Adrenal gland (tissue), 12 donors: ENCODE data around the gene MBNL1. TPM values are rescaled to one million over a fixed set of nuclear protein-coding genes. Genes with fewer than 3 reads are reported as not detected.

ENCODE experiments used
- DNase-seq, 7 donors: peaks; one replicate each; pipeline ENCODE4 v3.0.0-alpha.2; 2019 to 2020
- H3K27ac ChIP-seq, 5 donors: fragments of 200-600 bp; sonication (generic) in 4 of 5; 1 replicate in 3 of 5; 2 replicates in 2 of 5; pipeline versions ENCODE4 v1.5.1 to v1.8.0; 2016 to 2020; ENCODE audit warnings: mild to moderate bottlenecking in 1 of 5
- H3K27me3 ChIP-seq: fragments of 200-600 bp; 2 replicates; pipeline ENCODE4 v1.8.0; 2021
- H3K36me3 ChIP-seq, 2 donors: fragments of 200-600 bp; replicated peaks in 1 of 2; 1 replicate in 1 of 2; 2 replicates in 1 of 2; pipeline versions ENCODE4 v1.5.1 to v1.8.0; 2018 to 2022
- H3K4me1 ChIP-seq, 2 donors: fragments of 200-600 bp; replicated peaks in 1 of 2; 1 replicate in 1 of 2; 2 replicates in 1 of 2; pipeline versions ENCODE4 v1.5.1 to v1.8.0; 2018 to 2021
- H3K4me3 ChIP-seq, 4 donors: fragments of 200-600 bp; sonication (generic) in 3 of 4; one replicate each; pipeline ENCODE4 v1.5.1; 2016 to 2018
- H3K9me3 ChIP-seq, 3 donors: fragments of 200-600 bp; sonication (generic) in 1 of 3; replicated peaks in 1 of 3; 1 replicate in 2 of 3; 2 replicates in 1 of 3; pipeline versions ENCODE4 v1.5.1 to v1.8.0; 2016 to 2021
- CTCF ChIP-seq, 6 experiments: fragments of 450-650 bp in 4 of 6; fragments of 200-600 bp in 2 of 6; sonication (generic) in 1 of 6; IDR thresholded peaks; 1 replicate in 5 of 6; 2 replicates in 1 of 6; pipeline versions ENCODE4 v1.5.1 to v1.8.0; 2016 to 2021; ENCODE audit warnings: antibody characterized with exemption in 6 of 6, mild to moderate bottlenecking in 2 of 6, moderate library complexity in 1 of 6
- POLR2A ChIP-seq, 2 donors: fragments of 450-650 bp; IDR thresholded peaks; one replicate each; pipeline ENCODE4 v1.6.1; 2017; ENCODE audit warnings: antibody characterized with exemption in 2 of 2, mild to moderate bottlenecking in 2 of 2, moderate library complexity in 1 of 2
- WGBS, 4 donors: extraction: QIAGEN DNeasy Blood & Tissue Kit in 2 of 4; methylation state at CpG; one replicate each; pipeline versions ENCODE4 v1.1.5 to v1.1.7; 2013 to 2017; 5-methylcytosine and 5-hydroxymethylcytosine counted together
- intact Hi-C, 2 donors: fragments of 100-400 bp; cut with DNase I; formaldehyde crosslinking; loops; one replicate each; pipeline versions ENCODE4 v1.14.1 to v1.15.0; 2022 to 2023
- polyA plus RNA-seq, 3 donors: library from polyadenylated mRNA; stranded (reverse); fragments of 200-250 nt in 2 of 3; fragments of 350-450 nt in 1 of 3; fragmentation: Illumina TruSeq in 1 of 3; extraction: RNeasy Lipid Tissue Mini Kit (QIAGEN cat#74804) in 1 of 3; gene quantifications; one replicate each; pipeline ENCODE4 v1.2.3, GENCODE V29; 2013 to 2014
- total RNA-seq, 9 donors: library from RNA; depleted of rRNA in 4 of 9; stranded (reverse); fragments of >200 nt in 4 of 9; fragments of 120-200 nt in 1 of 9; fragmentation: NEBNext Ultra II Directional in 1 of 9; extraction: Animal tissue kit (Norgen Biotek cat#: 25700) in 1 of 9; gene quantifications; one replicate each; pipeline versions ENCODE4 v1.1.0 to v1.2.4, GENCODE V29; 2013 to 2023
- donor health status: healthy with polysubstance abuse.
- donor health status: Bipolar disorder and iron deficiency.
- donor health status: DM: yes; HTN: yes; CAD: no.
- donor health status: DM: no; HTN: no; CAD: no.
- donor health status: DM: no; HTN: no; CAD: no.
- donor health status: DM: yes; HTN: yes; CAD: no.

MBNL1 gene
- total and polyA plus RNA-seq, 12 donors, result 30.6 to 252 (median 122) TPM

GRCh38 chr3:152421162-152421561 is 152.4 kb downstream of the MBNL1 start:
- H3K4me1 ChIP-seq, result peaks cover 0 to 1% of the 10 kb centered on the region in 2 donors
- no peak overlapping the region for H3K27ac ChIP-seq
- intact Hi-C loops, result no loop called here
- TF ChIP-seq POLR2A (IDR thresholded peaks at IDR 0.05), result no peak
- TF ChIP-seq CTCF (IDR thresholded peaks at IDR 0.05), result no peak
- H3K4me3 ChIP-seq, result no peak overlapping the region
- 86 to 100% (median 99%) methylated on average over 3 to 6 of the region's 6 CpGs for WGBS, 4 donors
- DNase-seq, result no peak
- H3K27me3 ChIP-seq, result no peaks in the 10 kb centered on the region
- H3K9me3 ChIP-seq, result no peaks in the 10 kb centered on the region
- H3K36me3 ChIP-seq, result peaks cover 0 to 18% of the 10 kb centered on the region in 2 donors

GRCh38 chr3:152426393-152426792 is 157.7 kb downstream of the MBNL1 start:
- no peaks in the 10 kb centered on the region for H3K9me3 ChIP-seq
- no peak overlapping the region for H3K4me3 ChIP-seq
- DNase-seq, result no peak
- peaks cover 0 to 14% of the 10 kb centered on the region in 2 donors for H3K4me1 ChIP-seq
- H3K36me3 ChIP-seq, result no peaks in the 10 kb centered on the region
- peak overlapping the region in 1 of 5 donors; percentile 38 for H3K27ac ChIP-seq
- intact Hi-C loops, result no loop called here
- no peaks in the 10 kb centered on the region for H3K27me3 ChIP-seq
- no peak for TF ChIP-seq CTCF (IDR thresholded peaks at IDR 0.05)
- TF ChIP-seq POLR2A (IDR thresholded peaks at IDR 0.05), result no peak

- TF ChIP-seq POLR2A (IDR thresholded peaks at IDR 0.05) (no peak), CTCF (IDR thresholded peaks at IDR 0.05) (no peak)
- H3K27ac ChIP-seq, result no peak overlapping the region
- WGBS, 4 donors, result 95 to 98% (median 97%) methylated on average over 3 of the region's 3 CpGs
- peaks cover 0 to 6% of the 10 kb centered on the region in 2 donors for H3K36me3 ChIP-seq
- intact Hi-C loops, result no loop called here
- H3K27me3 ChIP-seq, result no peaks in the 10 kb centered on the region
- no peak for DNase-seq
- no peaks in the 10 kb centered on the region for H3K9me3 ChIP-seq
- no peak overlapping the region for H3K4me3 ChIP-seq
- peaks cover 0 to 14% of the 10 kb centered on the region in 2 donors for H3K4me1 ChIP-seq
Measured at GRCh38 chr3:152428577-152428976, 159.8 kb downstream of the MBNL1 start.

GRCh38 chr3:152430223-152431002 is 161.7 kb downstream of the MBNL1 start:
- TF ChIP-seq POLR2A (IDR thresholded peaks at IDR 0.05), result no peak
- no peak for TF ChIP-seq CTCF (IDR thresholded peaks at IDR 0.05)
- DNase-seq, result no peak
- Histone ChIP-seq H3K9me3 (peaks cover 0 to 6% (median 0%) of the 10 kb centered on the region in 3 donors), H3K27ac (no peak overlapping the region), H3K27me3 (no peaks in the 10 kb centered on the region), H3K4me1 (peaks cover 0 to 14% of the 10 kb centered on the region in 2 donors), H3K36me3 (peaks cover 0 to 6% of the 10 kb centered on the region in 2 donors), H3K4me3 (no peak overlapping the region)
- intact Hi-C loops, result no loop called here
- 74 to 100% (median 90%) methylated on average over 2 of the region's 2 CpGs for WGBS, 4 donors
